Limb (tissue), 2 donors: Measurements from ENCODE around the gene CATSPERD.

Experiments
- DNase-seq, 2 donors: peaks; one replicate each; pipeline ENCODE4 v3.0.0-alpha.2; 2016; ENCODE audit errors: extremely low spot score in 2 of 2

Gene CATSPERD

DNA sequence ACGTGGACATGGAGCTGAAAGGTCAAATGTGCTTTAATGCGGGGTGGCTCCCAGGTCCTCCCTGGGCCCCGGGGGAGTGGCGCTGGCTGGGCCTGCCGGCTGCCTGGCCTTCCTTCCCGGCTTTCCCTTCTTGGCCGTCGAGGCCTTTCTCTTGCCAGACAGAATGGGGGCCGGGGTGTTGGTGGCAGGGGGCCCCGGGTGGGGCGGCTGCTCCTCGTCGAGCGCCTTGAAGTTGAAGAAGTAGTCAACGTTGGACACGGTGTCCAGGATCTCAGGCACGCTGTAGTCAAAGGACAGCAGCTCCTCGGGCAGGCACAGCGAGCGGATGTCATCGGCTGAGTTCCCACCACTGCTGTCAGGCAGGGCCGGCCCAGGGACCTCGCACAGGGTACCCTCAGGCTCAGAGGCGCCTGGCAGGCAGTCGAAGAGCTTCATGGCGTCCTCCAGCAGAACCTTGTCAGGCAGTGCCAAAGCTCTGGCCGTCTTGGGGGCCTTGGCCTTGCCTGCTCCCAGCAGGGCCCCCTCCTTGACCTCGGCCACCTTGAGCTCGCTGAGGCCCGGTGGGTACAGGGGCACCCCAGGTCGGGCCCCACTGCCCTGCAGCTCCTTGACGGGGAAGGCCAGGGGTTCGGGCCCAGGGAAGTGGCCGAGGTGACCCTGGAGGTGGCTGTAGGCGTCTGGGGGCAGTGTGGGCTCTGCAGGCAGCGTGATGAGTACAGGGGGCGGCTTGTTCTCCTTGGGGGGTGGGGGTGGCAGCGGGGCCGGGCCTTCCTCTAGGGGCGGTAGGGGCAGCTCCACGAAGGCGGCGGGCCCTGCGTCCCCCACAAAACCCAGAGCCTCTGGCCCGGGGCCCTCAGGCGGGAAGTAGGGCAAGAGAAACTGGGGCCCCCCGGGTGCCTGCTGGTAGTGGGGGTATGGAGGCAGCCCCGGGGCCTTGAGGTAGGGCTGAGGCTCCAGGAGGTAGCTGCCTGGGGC is 62.8 kb downstream of the CATSPERD start:
- no peak for DNase-seq

DNA sequence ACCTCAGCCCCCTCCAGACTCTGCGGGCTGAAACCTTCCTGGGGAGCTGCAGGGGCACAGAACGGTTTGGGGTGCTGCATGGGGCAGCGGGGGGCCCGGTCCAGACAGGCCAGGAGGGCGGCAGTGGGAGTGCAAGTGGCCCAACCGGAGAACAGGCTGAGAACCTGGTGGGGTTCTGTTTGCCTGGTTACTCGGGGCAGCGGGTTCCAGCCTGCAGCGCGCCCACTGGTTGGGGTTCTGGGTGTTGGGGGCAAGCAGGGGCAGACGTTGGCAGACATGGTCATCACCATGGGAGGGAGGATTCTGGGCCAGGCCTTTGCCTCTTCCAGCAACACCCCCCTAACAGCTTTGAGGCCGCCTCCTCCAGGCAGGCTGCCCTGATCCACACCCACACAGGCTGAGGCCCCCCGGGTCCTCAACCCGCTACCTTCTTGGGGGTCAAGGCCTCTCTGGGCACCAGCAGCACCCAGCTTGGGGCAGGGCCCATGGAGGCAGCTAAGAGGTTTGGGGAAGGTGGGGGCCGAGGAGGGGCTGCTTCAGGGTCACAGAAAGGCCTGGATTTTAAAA is 64.2 kb downstream of the CATSPERD start, which contains the start of gene PRR22:
Gene PRR22 (minus strand): TSS at position 166 of the 567 bp plus-strand sequence. CDS start 86 bp downstream, at position 80.
- DNase-seq: no peak

DNA sequence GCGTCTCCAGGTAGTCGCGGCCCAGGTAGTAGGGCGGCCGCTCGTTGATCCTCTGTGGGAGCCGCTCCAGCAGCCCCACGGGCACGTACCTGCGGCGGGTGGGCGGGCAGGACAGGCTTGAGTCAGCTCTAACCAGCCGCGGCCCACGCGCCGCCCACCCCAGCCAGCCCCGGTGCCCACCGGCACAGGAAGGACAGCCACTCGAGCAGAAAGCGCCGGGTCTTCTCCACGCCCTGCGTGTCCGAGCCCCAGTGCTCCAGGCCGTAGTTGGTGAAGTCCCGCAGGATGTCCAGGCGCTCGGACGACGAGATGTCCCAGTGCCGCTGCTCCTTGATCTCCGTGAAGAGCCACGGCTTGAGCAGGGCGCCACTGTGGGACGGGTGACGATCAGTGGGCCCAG is 65.0 kb downstream of the CATSPERD start:
- no peak for DNase-seq

DNA sequence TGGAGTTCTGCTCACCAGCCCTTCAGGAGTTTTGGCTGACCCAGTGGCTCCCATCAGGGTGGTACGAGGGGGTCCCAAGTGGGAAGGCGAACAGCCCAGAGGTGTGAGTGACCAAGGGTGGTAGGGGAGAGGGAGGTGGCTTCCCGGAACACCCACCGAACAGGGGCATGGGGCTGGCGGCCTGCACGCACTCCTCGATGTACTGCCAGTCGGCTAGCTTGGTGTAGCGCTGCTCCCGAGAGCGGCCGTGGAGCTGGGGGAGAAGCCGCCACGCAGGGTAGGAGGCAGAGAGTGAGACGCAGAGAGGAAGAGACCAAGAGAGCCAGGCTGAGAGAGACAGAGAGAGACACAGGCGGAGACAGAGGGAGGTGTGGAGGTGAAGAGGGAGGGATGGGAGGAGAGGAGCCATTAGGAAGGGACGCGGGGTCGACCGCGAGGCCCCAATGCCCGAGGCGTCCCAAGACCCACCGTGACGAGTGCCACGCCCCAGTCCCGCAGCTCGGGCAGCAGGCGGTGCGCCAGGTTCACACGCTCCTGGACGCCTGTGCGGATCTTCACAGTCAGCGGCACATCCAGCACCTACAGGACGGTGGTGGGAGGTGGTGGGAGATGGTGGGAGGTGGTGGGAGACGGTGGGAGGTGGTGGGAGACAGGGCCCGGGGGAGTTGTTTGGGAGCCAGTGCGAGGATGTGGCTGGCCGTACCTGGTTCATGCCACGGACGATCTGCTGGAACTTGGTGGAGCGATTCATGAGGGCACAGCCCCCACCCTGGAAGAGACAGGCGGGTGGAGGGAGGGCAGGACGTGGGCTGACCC is 66.4 kb downstream of the CATSPERD start:
- DNase-seq: no peak

DNA sequence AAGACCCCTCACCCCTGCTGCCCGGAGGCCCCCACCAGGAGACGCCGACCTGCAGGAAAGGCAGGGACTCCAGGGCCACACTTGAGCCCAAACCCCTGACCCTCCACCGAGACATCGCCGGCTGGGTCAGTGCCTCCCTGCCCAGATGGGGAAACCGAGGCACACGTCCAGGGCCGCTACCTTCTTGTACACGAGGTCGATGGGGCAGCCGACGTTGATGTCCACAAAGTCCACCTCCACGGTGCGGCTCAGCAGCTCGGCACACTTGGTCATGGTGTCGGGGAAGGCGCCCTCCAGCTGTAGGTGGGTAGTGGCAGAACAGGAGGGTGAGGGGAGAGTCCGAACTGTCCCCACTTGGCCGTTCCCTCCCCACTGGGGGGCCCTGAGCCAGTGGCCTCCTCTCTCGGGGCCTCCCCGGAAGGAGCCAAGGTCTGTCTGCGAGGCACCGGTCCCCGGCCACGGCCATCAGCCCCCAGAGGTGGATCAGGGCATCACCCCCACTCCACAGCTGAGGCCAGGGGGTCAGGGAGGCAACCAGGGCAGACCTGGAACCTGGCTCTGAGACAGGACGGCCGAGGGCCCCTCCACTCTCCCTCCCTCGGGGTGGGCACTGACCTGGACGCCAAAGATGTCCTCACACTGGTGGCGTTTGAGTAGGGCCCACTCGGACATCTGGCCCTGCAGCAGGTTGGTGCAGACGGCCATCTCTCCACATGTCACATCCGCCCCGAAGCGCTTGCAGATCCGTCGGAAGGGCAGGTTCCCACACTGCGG is 67.2 kb downstream of the CATSPERD start:
- no peak for DNase-seq

DNA sequence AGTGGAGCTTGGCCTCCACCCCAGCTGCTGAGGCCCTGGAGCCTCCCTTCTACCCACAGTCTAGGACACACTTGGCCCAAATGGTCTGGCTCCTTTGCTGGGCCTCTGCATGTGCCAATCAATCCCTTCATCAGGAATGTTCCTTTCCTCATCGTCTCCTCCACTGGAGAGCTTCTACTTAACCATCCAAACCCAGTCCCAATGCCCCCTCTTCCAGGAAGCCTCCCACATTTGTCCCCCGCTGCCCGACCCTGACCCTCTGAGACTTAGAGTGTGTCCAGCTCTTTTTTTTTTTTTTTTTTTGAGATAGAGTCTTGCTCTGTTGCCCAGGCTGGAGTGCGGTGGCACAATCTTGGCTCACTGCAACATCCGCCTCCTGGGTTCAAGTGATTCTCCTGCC is 68.0 kb downstream of the CATSPERD start:
- DNase-seq: no peak

DNA sequence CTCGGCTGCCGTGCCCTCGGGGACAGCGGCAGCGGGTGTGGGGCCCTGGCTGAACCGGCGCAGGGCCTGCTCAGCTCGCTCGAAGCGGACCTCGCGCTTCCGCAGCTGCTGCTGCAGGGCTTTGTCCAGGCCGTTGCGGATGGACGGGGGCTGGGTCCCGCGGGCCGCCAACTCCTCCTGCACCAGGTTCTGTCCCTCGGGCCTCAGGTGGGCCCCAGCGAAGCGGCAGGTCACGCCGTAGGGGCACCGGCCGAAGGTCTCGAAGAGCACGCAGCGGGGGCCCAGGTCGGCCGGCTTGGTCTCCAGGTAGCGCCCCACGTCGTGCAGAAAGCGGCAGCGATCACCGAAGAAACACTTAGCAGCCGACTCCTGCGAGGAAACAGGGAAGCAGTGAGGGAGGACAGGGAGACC is 68.9 kb downstream of the CATSPERD start:
- DNase-seq: no peak

DNA sequence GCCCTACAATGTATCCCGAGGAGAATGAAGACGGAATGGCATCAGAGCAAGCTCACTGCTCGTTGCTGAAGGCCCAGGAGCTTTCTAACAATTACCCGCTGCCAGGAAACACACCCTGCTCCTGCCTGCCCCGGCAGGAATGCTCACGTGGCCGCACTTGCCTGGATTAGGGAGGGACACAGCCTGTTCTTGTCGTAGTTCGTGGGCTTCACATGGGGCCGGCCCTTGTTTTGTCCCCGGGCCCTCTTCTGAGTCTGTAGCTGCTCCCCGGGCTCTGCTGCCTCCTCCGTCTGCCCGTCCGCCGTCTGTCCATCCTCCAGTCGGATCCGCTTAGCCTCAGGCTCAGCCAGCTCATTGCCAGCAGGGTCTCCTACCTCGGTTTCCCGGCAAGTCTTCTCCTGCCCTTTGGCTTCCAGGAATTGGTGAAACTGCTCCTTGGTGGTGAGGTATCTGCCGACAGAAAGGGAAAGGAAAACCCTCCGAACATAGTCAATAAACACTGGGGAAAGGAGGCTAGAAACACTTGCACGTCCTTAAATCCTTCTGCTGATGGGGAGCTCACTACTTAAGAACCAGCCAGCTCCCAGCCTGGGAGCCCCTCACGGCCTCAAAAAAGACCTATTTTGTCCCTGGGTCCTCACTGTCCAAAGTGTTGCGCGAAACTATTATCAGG is 69.6 kb downstream of the CATSPERD start:
- DNase-seq: no peak

DNA sequence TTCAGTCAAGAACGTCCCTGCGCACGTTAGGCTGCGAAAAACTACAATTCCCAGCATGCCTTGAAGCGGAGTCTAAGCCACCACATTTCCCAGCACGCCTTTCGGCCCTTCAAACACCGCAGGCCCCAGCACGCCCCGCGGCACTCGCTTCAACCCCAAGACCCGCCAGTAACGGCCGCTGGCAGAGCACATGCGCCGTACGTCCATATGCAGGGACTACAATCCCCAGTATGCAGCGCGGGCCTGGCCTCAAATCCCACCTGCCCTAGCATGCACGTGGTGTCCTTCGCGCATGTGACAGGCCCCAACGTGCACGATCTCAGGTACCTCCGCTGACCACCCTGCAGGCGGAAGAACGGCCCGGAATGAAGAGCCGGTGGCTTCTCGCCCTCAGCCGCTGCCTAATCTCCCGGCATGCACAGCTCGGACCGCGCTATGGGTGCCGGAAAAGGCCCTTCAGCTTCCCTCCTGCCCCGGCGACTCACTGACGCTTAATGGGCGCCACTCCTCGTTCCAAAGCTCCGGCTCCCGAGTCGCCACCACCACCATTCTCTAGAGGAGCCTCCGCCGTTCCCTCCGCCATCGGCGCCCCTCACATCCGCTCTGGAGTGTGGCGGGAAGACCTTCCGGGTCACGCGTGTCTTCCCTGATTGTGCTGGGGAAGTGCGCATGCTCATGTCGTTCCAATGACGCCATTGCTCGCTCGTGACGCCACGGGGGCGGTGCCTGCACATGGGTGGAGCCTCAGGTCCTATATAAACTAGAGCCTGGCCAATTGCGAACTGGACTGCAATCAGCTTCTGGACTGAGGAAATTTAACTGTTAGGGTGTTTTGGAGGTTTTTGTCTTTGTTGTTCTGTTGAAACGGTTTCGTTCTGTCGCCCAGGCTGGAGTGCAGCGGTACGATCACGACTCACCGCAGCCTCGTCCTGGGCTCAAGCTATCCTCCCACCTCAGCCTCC is 70.4 kb downstream of the CATSPERD start, which contains the start of gene DUS3L:
Gene DUS3L (minus strand): TSS at position 605 of the 962 bp plus-strand sequence. CDS start 22 bp downstream, at position 583.
- peak; percentile 97 for DNase-seq

DNA sequence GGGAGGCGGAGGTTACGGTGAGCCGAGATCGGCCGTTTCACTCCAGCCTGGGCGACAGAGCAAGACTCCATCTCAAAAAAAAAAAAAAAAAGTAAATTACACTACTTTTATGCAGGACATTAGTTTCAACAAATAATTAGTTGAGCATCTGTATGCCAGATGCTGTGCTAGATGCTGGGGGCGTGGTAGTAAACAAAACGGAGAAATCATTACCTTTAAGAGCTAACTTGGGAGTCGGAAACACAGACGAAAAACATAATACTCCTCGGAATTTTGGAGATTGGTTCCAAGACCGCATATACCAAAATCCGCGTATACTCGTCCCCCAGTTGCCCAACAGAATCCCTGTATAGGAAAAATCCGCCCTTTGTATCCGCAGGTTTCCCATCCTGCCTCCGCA is 71.8 kb downstream of the CATSPERD start:
- no peak for DNase-seq

DNA sequence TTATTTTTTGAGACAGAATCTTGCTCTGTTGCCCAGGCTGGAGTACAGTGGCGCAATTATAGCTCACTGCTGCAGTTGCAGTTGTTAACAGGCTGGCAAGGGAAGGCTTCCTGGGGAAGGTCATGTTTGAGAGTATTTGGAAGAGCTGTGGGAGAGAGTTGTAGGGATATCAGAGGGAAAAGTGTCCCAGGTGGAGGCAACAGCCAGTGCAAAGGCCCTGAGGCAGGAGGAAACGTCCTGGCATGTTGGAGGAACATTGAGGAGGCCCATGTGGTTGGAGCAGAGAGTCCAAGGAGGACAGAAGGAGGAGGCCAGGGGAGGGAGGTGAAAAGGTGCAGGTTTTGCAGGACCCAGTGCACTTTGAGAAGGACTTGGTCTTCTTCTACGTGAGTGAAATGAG is 72.8 kb downstream of the CATSPERD start:
- no peak for DNase-seq

DNA sequence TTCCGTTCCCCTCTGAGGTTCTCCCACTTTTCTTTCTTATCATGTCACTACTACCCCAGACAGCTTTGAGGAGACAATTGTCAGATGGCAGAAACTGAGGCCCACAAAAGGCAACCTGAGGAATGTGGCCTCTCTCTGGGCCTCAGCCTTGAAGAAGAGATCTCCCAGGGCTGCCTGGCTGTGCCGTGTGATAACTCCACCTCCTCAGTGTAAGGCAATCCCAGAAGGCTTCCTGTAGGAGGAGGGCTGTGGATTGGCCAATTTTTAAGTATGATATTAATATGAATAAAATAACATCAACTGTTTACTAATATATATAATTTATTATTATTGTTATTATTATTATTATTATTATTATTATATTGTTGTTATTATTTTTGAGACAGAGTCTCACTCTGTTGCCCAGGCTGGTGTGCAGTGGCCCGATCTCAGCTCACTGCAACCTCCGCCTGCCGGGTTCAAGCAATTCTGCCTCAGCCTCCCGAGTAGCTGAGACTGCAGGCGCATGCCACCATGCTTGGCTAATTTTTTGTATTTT is 75.0 kb downstream of the CATSPERD start:
- DNase-seq: no peak

DNA sequence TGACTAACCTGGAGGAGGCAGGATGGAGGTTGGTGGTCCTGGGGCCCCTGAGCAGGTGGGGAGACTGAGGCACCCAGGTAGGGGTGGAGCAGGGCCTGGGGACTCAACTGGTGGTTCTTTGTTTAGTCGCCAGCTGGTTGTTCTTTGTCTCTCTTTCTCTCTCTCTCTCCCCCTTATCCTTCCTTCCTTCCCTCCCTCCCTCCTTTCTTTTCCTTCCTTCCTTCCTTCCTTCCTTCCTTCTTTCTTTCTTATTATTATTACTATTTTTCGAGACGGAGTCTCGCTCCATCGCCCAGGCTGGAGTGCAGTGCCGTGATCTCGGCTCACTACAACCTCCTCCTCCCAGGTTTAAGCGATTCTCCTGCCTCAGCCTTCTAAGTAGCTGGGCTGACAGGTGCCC is 77.8 kb downstream of the CATSPERD start:
- no peak for DNase-seq

DNA sequence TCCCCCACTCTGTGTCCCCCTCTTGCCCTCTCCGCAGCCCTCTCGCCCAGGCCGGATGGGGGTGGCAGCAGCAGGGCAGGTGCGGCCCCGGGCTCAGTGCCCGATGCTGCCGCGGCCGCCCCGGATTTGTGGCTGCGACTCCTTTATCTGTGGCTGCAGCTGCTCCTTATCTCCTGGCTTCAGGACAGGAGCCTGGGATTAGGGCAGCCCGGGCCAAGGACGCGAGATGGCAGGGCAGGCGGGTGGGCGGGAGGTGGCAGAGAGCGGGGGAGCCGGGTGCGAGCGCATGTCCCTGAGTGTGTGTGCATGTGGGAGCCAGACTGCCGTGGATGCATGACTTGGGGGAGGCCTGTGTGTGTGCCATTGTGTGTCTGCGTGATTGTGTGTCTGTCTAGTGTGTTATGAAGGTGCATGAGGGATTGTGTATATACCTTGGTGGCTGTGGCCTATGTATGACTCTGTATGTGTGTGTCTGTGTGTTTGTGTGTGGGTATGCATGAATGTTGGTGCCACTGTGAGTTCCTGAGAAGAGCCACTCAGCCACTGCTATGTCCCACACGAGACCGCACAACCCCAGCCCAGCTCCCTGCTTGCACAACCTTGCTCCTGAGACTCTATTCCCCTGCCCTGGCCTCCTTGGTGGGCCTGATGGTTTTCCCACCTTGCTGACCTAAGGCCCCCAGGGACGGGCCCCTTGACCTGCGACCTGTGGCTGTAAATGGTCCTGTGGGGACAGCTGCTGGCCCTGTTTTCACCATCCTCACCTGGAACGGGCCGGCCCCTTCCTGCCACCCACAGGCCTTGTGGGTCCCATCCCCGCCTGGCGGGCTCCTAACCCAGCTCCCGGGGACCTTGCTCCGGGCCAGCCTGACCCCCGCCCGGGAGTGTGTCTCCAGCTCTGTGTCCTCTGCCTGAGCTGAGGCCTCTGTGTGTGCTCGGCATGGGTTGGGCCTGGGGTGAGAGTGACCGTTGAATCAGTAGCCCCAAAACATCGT is 79.1 kb downstream of the CATSPERD start:
- DNase-seq: no peak

DNA sequence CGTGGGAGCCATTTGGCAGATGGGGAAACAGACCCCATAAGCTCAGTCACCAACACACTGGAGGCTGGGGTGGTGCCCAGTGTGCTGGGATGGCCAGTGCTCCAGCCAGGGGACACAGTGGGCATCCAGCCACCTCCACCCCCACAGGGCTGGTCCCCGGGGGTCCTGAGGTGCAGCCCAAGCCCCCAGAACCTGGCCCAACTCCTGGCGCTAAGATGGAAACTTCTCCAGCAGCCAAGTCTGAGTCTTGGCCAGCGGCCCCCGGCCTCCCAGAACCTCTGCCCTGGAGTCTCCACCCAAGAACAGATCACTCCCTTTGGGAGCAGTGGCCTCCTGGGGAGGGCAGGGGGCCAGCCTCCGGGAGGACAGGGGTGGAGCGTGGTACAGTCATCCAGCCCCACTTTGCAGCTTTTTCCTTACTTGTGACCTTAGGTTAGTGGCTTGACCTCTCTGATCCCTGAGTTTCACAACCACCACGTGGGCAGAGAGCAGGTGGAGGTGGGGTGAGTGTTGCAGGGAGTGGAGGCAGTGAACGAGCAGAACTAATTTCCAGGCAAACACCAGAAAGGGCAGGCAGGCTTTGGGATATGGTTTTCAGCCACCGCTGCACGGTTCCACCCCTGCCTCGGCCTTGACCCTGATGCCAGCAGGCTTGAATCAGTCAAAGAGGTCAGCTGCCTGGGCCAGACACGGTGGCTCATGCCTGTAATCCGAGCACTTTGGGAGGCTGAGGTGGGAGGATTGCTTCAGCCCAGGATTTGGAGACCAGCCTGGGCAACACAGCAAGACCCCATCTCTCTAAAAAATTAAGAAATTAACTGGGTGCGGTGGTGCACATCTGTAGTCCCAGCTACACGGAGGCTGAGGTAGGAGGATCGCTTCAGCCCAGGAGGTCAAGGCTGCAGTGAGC is 80.2 kb downstream of the CATSPERD start:
- no peak for DNase-seq

DNA sequence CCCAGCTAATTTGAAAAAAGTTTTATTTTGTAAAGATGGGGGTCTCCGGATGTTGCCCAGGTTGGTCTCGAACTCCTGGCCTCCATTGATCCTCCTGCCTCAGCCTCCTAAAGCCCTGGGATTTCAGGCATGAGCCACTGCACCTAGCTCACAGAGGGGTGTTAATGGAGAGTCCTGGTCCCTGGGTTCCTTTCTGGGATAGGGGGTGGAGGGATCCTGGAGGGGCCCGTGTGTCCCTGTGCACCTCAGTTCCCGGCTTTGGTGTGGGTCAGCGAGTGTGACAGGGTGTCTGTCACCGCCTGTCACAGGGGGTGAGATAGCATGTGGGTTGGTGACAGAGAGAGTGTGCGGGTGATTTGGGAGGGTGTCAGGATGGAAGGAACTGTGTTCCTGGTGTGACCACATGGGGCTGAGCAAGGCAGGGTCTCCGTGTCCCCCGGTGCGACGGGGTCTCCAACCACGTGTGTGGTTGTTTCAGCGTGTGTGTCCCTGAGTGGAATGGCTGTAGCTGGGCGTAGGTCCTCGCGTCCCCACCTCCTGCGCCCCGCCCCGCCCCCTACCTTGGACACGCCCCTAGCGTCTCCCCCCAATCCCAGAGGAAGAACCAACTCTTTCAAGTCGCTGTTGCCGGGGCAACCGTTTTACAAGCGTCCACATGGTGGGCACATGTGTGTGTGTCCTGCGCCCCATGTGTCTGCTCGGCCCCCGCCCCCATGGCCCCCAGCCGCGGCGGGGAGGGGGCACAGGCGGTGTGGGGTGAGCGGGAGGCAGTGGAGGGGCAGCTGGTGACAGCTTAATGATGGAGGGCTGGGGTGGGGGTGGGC is 81.6 kb downstream of the CATSPERD start:
- DNase-seq: peak; percentile 57 to 85
